ENCODE results near the gene PTGDS. TPM values are rescaled to one million over a fixed set of nuclear protein-coding genes. Genes with fewer than 3 reads are reported as not detected.

The PTGDS gene
- total and polyA plus RNA-seq, 9 of the 15 experiments (the other 6 are each of a cell fraction or from before 2014, with no cell fraction given): 0.46 to 7.1 (median 2.0) TPM

DNA sequence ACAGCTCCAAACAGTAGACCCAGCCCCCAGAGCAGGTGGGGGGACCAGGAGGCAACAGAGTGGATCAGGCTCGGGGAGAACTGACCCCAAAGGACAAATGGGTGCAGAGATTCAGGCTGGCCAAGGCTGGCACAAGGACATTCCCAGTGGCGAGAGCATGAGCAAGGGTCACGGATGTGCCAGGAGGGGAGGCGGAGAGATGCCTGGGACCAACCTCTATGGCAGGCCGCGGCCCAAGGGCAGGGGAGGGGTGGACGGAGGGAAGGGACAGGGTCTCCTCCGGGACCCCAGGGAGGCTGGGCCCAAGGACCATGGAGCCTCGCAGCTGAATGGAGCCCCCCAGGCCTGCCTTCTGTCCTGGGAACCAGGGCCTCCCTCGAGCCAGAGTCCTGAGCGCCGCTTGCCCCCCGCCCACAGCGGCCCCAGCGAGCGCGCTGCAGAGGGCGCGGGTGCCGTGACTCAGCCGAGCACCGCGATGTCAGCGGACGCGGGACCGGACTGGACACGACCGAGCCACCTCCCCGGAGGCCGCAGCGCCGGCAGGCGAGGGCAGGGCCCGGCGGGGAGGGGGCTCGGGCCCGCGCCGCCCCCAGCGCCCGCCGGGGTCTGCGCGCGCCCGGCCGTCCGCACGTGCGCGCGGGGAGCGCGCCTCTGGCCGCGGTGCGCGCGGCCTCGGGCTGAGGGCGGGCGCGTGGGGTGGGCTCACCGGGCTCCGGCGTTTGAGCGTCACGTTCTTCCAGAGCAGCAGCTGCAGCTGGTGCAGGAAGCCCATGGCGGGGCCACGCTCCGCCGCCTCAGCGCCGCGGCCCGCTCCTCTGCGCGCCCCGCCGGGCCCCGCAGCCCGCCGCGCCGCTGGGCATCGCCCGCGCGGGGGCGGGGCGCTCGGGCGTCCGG, 50.3 kb downstream of the PTGDS start, which contains the start of gene ABCA2 (continued):
- TF ChIP-seq, protein P1, sequence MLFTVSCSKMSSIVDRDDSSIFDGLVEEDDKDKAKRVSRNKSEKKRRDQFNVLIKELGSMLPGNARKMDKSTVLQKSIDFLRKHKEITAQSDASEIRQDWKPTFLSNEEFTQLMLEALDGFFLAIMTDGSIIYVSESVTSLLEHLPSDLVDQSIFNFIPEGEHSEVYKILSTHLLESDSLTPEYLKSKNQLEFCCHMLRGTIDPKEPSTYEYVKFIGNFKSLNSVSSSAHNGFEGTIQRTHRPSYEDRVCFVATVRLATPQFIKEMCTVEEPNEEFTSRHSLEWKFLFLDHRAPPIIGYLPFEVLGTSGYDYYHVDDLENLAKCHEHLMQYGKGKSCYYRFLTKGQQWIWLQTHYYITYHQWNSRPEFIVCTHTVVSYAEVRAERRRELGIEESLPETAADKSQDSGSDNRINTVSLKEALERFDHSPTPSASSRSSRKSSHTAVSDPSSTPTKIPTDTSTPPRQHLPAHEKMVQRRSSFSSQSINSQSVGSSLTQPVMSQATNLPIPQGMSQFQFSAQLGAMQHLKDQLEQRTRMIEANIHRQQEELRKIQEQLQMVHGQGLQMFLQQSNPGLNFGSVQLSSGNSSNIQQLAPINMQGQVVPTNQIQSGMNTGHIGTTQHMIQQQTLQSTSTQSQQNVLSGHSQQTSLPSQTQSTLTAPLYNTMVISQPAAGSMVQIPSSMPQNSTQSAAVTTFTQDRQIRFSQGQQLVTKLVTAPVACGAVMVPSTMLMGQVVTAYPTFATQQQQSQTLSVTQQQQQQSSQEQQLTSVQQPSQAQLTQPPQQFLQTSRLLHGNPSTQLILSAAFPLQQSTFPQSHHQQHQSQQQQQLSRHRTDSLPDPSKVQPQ (CRISPR knock-in tag; IDR thresholded peaks at IDR 0.05; ENCODE audit: borderline replicate concordance): no peak
- TF ChIP-seq CC2D1A (IDR thresholded peaks at IDR 0.05) (no peak), SMAD1 (IDR thresholded peaks at IDR 0.05; ENCODE audit: low read depth, low read length, partially characterized antibody) (no peak), REST (IDR thresholded peaks at IDR 0.05; ENCODE audit: borderline replicate concordance) (no peak), REST (CRISPR knock-in tag; IDR thresholded peaks at IDR 0.05; ENCODE audit: low read depth) (no peak), ZNF146 (CRISPR knock-in tag; IDR thresholded peaks at IDR 0.05; ENCODE audit: unreplicated experiment) (no peak), ATF3 (IDR thresholded peaks at IDR 0.05) (no peak), ATF3 (CRISPR knock-in tag; conservative IDR thresholded peaks at IDR 0.05) (no peak), GTF2E2 (tag; IDR thresholded peaks at IDR 0.05) (no peak), KDM5B (IDR thresholded peaks at IDR 0.05; ENCODE audit: insufficient replicate concordance, low read depth, low read length) (no peak), NONO (IDR thresholded peaks at IDR 0.05; ENCODE audit: low read depth in 2 of 2, low read length in 1 of 2) (no peak), DMBX1 (CRISPR knock-in tag; IDR thresholded peaks at IDR 0.05; ENCODE audit: borderline replicate concordance) (no peak)
- TF ChIP-seq, protein P2, sequence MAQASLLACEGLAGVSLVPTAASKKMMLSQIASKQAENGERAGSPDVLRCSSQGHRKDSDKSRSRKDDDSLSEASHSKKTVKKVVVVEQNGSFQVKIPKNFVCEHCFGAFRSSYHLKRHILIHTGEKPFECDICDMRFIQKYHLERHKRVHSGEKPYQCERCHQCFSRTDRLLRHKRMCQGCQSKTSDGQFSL (CRISPR knock-in tag; IDR thresholded peaks at IDR 0.05): no peak
- TF ChIP-seq, protein P2 (tag; IDR thresholded peaks at IDR 0.05): no peak
